Measurements from ENCODE around the gene RECK. TPM values are rescaled to one million over a fixed set of nuclear protein-coding genes. Genes with fewer than 3 reads are reported as not detected.

The RECK gene
- total RNA-seq, 4 donors from 2014 or later: 15.6 to 24.1 (median 18.7) TPM

- WGBS, 2 donors: 100% methylated on average over 2 of the region's 2 CpGs
- TF ChIP-seq EP300 (IDR thresholded peaks at IDR 0.05) (no peak), POLR2A (IDR thresholded peaks at IDR 0.05) (no peak), CTCF (IDR thresholded peaks at IDR 0.05) (no peak)
- DNase-seq (ENCODE audit: low spot score in 2 of 2): no peak
- no peaks in the 10 kb centered on the region for H3K9me3 ChIP-seq
- H3K4me3 ChIP-seq: no peak overlapping the region
- no peaks in the 10 kb centered on the region for H3K4me1 ChIP-seq
- H3K27me3 ChIP-seq: no peaks in the 10 kb centered on the region
- no peaks in the 10 kb centered on the region for H3K36me3 ChIP-seq
- H3K27ac ChIP-seq: no peak overlapping the region
Observed at GRCh38 chr9:36173861-36174260, 137.1 kb downstream of the RECK start.

Small RNAs within 50 kb of the gene (small RNA-seq; reads per million reads assigned to genes)
- not detected for gene RF02275

Other genes starting within 250 kb of the RECK start
- gene NPR2, start 245.3 kb upstream of the RECK start, total RNA-seq: 10 to 100 TPM; 26.3 to 36.0 (median 32.4) TPM
- 1 to 10 TPM; 2.6 to 4.0 (median 3.5) TPM for gene SPAG8, start 224.7 kb upstream of the RECK start, total RNA-seq
- 10 to 100 TPM; 21.0 to 74.3 (median 35.9) TPM for gene HINT2, start 221.9 kb upstream of the RECK start, total RNA-seq
- gene FAM221B, start 208.2 kb upstream of the RECK start, total RNA-seq: not detected
- 10 to 100 TPM; 14.6 to 23.9 (median 20.1) TPM for gene TMEM8B, start 207.7 kb upstream of the RECK start, total RNA-seq
- not detected for gene OR13J1, start 166.5 kb upstream of the RECK start, total RNA-seq
- gene HRCT1, start 130.7 kb upstream of the RECK start, total RNA-seq: 10 to 100 TPM in 3 of 4 donors, 1 to 10 TPM in 1; 7.2 to 15.5 (median 12.0) TPM
- gene SPAAR, start 127.4 kb upstream of the RECK start, total RNA-seq: 10 to 100 TPM in 1 of 4 donors, 1 to 10 TPM in 3; 5.1 to 12.2 (median 7.7) TPM
- gene OR2S2, start 78.8 kb upstream of the RECK start, total RNA-seq: not detected
- gene GLIPR2, start 99.8 kb downstream of the RECK start, total RNA-seq: 10 to 100 TPM; 18.1 to 26.4 (median 25.6) TPM
- not detected for gene CCIN, start 132.5 kb downstream of the RECK start, total RNA-seq
- 100 to 1,000 TPM; 165 to 247 (median 223) TPM for gene CLTA, start 154.0 kb downstream of the RECK start, total RNA-seq
- 10 to 100 TPM; 30.0 to 42.6 (median 32.6) TPM for gene GNE, start 221.5 kb downstream of the RECK start, total RNA-seq

All from tibial nerve (tissue), 4 donors.